Liver (tissue), 9 donors: ENCODE measurements around the gene C3orf38. TPM values are rescaled to one million over a fixed set of nuclear protein-coding genes. Genes with fewer than 3 reads are reported as not detected.

Source experiments
- DNase-seq: peaks from one replicate; pipeline ENCODE4 v3.0.0-alpha.2; 2017; ENCODE audit warnings: low spot score
- H3K27ac ChIP-seq, 2 donors: one replicate each; pipeline ENCODE4 v1.7.0; 2013; ENCODE audit warnings: inconsistent platforms in 2 of 2, low read length in 2 of 2, control low read depth in 1 of 2, low read depth in 1 of 2, mild to moderate bottlenecking in 1 of 2
- H3K27me3 ChIP-seq, 4 donors: one replicate each; pipeline versions ENCODE4 v1.6.1 to v1.7.0; 2013; ENCODE audit warnings: low read length in 3 of 4, inconsistent platforms in 1 of 4, mild to moderate bottlenecking in 1 of 4, moderate library complexity in 1 of 4; ENCODE audit not compliant: control insufficient read depth in 4 of 4, insufficient read depth in 4 of 4
- H3K36me3 ChIP-seq, 4 donors: one replicate each; pipeline versions ENCODE4 v1.6.1 to v1.7.0; 2013; ENCODE audit warnings: low read length in 3 of 4, mild to moderate bottlenecking in 3 of 4, low read depth in 1 of 4, moderate library complexity in 1 of 4; ENCODE audit not compliant: control insufficient read depth in 4 of 4, insufficient read depth in 3 of 4
- H3K4me1 ChIP-seq, 4 donors: one replicate each; pipeline versions ENCODE4 v1.6.1 to v1.7.0; 2013; ENCODE audit warnings: low read length in 3 of 4, mild to moderate bottlenecking in 3 of 4, moderate library complexity in 1 of 4; ENCODE audit not compliant: control insufficient read depth in 4 of 4, insufficient read depth in 4 of 4
- H3K4me3 ChIP-seq, 3 donors: one replicate each; pipeline versions ENCODE4 v1.6.1 to v1.7.0; 2013; ENCODE audit warnings: low read length in 3 of 3, control low read depth in 1 of 3, low read depth in 1 of 3, mild to moderate bottlenecking in 1 of 3
- H3K9ac ChIP-seq, 2 donors: one replicate each; pipeline ENCODE4 v1.7.0; 2013; ENCODE audit warnings: low read length in 2 of 2, mild to moderate bottlenecking in 2 of 2, moderate library complexity in 2 of 2, control low read depth in 1 of 2, low read depth in 1 of 2
- H3K9me3 ChIP-seq, 4 donors: one replicate each; pipeline versions ENCODE4 v1.6.1 to v1.7.0; 2013; ENCODE audit warnings: low read length in 3 of 4; ENCODE audit not compliant: control insufficient read depth in 4 of 4
- FOXA1 ChIP-seq: IDR thresholded peaks from 2 replicates; pipeline ENCODE4 v1.6.1; 2016; ENCODE audit warnings: antibody characterized with exemption
- FOXA2 ChIP-seq: IDR thresholded peaks from 2 replicates; pipeline ENCODE4 v1.6.1; 2016; ENCODE audit warnings: antibody characterized with exemption
- GABPA ChIP-seq, 2 donors: IDR thresholded peaks in 1 of 2; conservative IDR thresholded peaks in 1 of 2; 2 replicates each; pipeline ENCODE4 v1.6.1; 2016; ENCODE audit warnings: antibody characterized with exemption in 2 of 2, mild to moderate bottlenecking in 1 of 2, moderate library complexity in 1 of 2
- JUND ChIP-seq, 2 donors: IDR thresholded peaks; 2 replicates each; pipeline ENCODE4 v1.6.1; 2016; ENCODE audit warnings: antibody characterized with exemption in 2 of 2
- NR2F2 ChIP-seq: IDR thresholded peaks from 2 replicates; pipeline ENCODE4 v1.6.1; 2016; ENCODE audit warnings: antibody characterized with exemption
- TAF1 ChIP-seq: conservative IDR thresholded peaks from 2 replicates; pipeline ENCODE4 v1.6.1; 2016; ENCODE audit warnings: antibody characterized with exemption, mild to moderate bottlenecking
- YY1 ChIP-seq: IDR thresholded peaks from 2 replicates; pipeline ENCODE4 v1.6.1; 2016; ENCODE audit warnings: antibody characterized with exemption, mild to moderate bottlenecking
- WGBS: extraction: QIAGEN DNeasy Blood & Tissue Kit; methylation state at CpG from one replicate; pipeline ENCODE4 v1.1.7; 2013; 5-methylcytosine and 5-hydroxymethylcytosine counted together
- polyA plus RNA-seq, 2 donors: library from polyadenylated mRNA; stranded (reverse) in 1 of 2; unstranded in 1 of 2; fragments of 200-250 nt in 1 of 2; fragments of >200 nt in 1 of 2; fragmentation: Nextera tagmentation in 1 of 2; extraction: Ambion mirVana in 1 of 2; gene quantifications; one replicate each; pipeline versions ENCODE4 v1.2.1 to v1.2.3, GENCODE V29; 2013 to 2015
- total RNA-seq, 2 donors: library from RNA; depleted of rRNA; stranded (reverse); fragments of >200 nt; gene quantifications; one replicate each; pipeline ENCODE4 v1.2.3, GENCODE V29; 2014
- TF ChIP-seq, protein P1 (sequence below): IDR thresholded peaks from 2 replicates; pipeline ENCODE4 v1.6.1; 2016; ENCODE audit warnings: antibody characterized with exemption
- TF ChIP-seq, protein P2 (sequence below): fragments of 150-350 bp; IDR thresholded peaks from 2 replicates; pipeline ENCODE4 v1.5.1; 2017; ENCODE audit warnings: improper control_type of control experiment, low read depth, low read length; ENCODE audit not compliant: missing input control
- donor health status: healthy.
- donor health status: healthy.
- donor health status: healthy.
- donor health status: healthy.
- donor health status: healthy.

The C3orf38 gene
- total and polyA plus RNA-seq, 4 donors, result 4.6 to 16.0 (median 8.1) TPM

DNA sequence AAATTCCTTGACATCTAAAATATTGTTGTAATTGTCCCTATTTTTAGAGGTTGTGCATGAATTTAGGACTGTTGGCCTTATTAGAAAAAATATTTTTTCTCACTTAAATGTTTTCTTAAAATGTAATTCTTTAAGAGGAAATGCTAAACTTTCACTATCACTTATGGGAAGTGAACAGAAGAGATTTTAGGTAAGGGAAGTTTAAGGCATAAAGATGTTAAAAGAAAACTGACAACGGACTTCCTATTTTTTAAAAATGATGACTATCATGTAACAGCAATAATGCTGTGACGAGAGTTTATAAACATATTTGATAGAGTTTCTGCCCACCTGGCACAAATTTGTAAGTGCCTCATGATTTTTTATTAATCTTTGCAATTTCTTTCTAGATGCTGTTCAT lies 3.1 kb downstream of the C3orf38 start:
- no peak overlapping the region for H3K27ac ChIP-seq
- H3K27me3 ChIP-seq, result no peaks in the 10 kb centered on the region
- H3K36me3 ChIP-seq, result peaks cover 4 to 30% (median 22%) of the 10 kb centered on the region in 4 donors
- peaks cover 5 to 20% (median 13%) of the 10 kb centered on the region in 4 donors for H3K4me1 ChIP-seq
- TF ChIP-seq FOXA2 (no peak), YY1 (no peak), NR2F2 (no peak), GABPA (IDR thresholded peaks at IDR 0.05 in 1 of 2, conservative IDR thresholded peaks at IDR 0.05 in 1 of 2) (no peak), TAF1 (no peak)
- TF ChIP-seq, protein P1, sequence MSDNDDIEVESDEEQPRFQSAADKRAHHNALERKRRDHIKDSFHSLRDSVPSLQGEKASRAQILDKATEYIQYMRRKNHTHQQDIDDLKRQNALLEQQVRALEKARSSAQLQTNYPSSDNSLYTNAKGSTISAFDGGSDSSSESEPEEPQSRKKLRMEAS, result no peak
- TF ChIP-seq, protein P2, sequence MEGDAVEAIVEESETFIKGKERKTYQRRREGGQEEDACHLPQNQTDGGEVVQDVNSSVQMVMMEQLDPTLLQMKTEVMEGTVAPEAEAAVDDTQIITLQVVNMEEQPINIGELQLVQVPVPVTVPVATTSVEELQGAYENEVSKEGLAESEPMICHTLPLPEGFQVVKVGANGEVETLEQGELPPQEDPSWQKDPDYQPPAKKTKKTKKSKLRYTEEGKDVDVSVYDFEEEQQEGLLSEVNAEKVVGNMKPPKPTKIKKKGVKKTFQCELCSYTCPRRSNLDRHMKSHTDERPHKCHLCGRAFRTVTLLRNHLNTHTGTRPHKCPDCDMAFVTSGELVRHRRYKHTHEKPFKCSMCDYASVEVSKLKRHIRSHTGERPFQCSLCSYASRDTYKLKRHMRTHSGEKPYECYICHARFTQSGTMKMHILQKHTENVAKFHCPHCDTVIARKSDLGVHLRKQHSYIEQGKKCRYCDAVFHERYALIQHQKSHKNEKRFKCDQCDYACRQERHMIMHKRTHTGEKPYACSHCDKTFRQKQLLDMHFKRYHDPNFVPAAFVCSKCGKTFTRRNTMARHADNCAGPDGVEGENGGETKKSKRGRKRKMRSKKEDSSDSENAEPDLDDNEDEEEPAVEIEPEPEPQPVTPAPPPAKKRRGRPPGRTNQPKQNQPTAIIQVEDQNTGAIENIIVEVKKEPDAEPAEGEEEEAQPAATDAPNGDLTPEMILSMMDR, result no peak
- no peak overlapping the region for H3K4me3 ChIP-seq
- WGBS, result 72% methylated on average over 2 of the region's 2 CpGs
- no peak overlapping the region for H3K9ac ChIP-seq
- no peak for DNase-seq
- H3K9me3 ChIP-seq, result no peaks in the 10 kb centered on the region

DNA sequence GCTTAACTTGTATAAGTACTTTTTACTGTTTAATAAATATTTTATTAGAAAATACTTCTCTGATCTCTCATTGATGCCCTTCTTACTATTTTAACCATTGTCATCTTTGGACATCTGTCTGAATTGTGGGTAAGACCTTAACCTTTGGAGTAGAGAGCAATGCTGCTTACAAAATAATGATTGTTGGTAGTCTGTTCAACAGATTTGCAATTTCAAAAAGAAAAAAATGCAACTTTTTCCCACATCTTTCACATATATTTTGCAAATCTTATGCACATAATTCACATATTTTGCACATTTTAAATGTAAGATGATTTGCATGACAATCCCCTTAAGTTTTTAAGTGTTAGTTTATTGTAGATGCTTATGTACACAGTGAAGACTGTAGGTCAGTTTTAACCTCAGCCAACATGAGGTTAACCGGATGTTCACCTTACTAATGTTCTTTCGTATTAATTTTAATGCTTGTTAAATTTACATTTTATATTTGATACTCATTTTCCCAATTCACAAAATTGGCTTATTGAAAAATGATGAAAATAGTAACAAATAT lies 16.7 kb downstream of the C3orf38 start:
- H3K4me1 ChIP-seq, result no peaks in the 10 kb centered on the region

DNA sequence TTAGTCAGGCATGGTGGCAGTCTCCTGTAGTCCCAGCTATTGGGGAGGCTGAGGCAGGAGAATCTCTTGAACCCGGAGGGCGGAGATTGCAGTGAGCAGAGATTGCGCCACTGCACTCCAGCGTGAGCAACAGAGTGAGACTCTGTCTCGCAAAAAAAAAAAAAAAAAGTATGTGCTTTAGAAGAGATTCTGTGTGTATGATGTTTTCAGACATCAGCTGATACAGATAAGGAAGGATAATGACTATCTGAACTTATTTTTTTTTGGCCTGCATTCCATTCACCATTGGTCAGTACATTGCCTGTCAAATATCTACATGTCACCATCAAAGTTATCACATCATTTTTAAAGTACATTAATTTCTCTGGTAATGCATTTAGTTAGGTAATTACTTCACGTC lies 17.4 kb downstream of the C3orf38 start:
- H3K4me1 ChIP-seq, result no peaks in the 10 kb centered on the region
- H3K9ac ChIP-seq, result no peak overlapping the region
- no peaks in the 10 kb centered on the region for H3K27me3 ChIP-seq
- 94% methylated on average over 6 of the region's 6 CpGs for WGBS
- no peak overlapping the region for H3K27ac ChIP-seq
- DNase-seq, result no peak
- TF ChIP-seq, protein P1, result no peak
- H3K9me3 ChIP-seq, result no peaks in the 10 kb centered on the region
- H3K4me3 ChIP-seq, result no peak overlapping the region
- H3K36me3 ChIP-seq, result peaks cover 0 to 3% (median 0%) of the 10 kb centered on the region in 4 donors

More for the DNA sequence above, 16.7 kb downstream of the C3orf38 start:
- H3K9ac ChIP-seq, result no peak overlapping the region
- WGBS, result 97% methylated on average over 2 of the region's 2 CpGs
- no peak overlapping the region for H3K27ac ChIP-seq
- no peak for TF ChIP-seq YY1
- DNase-seq, result no peak
- peaks cover 0 to 3% (median under 1%) of the 10 kb centered on the region in 4 donors for H3K36me3 ChIP-seq
- H3K9me3 ChIP-seq, result no peaks in the 10 kb centered on the region
- no peak overlapping the region for H3K4me3 ChIP-seq
- no peaks in the 10 kb centered on the region for H3K27me3 ChIP-seq

DNA sequence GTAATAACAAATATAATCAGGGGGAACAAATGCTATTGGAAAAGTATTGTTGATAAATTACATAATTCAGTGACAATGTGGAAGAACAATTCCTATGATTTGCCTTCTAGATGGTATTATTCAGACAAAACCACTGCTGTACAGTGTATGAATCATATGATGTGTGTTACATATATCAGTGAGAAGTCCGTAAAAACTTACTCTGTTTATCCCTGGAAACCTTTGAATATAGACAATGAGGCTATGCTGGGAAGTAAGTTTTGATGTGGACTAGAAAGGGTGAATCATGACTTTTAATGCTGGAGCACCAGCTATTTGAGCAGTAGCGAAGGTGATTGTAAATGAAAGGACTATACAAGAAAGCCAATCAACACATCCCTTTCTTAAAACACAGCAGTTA lies 17.9 kb downstream of the C3orf38 start:
- TF ChIP-seq TAF1 (no peak), FOXA2 (no peak), JUND (IDR thresholded peaks at IDR 0.05) (no peak), FOXA1 (no peak)
- Histone ChIP-seq H3K4me1 (no peaks in the 10 kb centered on the region), H3K27me3 (no peaks in the 10 kb centered on the region), H3K9ac (no peak overlapping the region), H3K27ac (no peak overlapping the region), H3K36me3 (peaks cover 0 to 3% (median 0%) of the 10 kb centered on the region in 4 donors), H3K9me3 (no peaks in the 10 kb centered on the region), H3K4me3 (no peak overlapping the region)
- 97% methylated on average over 2 of the region's 2 CpGs for WGBS
- DNase-seq, result no peak
